Stimulated activated CD4-positive, alpha-beta T cell treated with anti-CD3 and anti-CD28 coated beads, Interleukin-12 subunit alpha, Interleukin-12 subunit beta, amount 100 ng/mL, for 48 hours (primary cell): ENCODE measurements around the gene NNAT.
"Not testable (repeated sequence)": the region's sequence is repeated elsewhere in the genome, so short reads cannot be mapped to it uniquely, and the experiment has no call there.

Source experiments
- DNase-seq, 3 donors: peaks; one replicate each; pipeline ENCODE4 v3.0.0-alpha.2; 2020; ENCODE audit warnings: low read depth in 2 of 3, low spot score in 1 of 3

NNAT gene

GRCh38 chr20:37540001-37540400, 19.0 kb downstream of the NNAT start:
- DNase-seq = no peak

GRCh38 chr20:37540838-37541237, 19.8 kb downstream of the NNAT start:
- DNase-seq = not testable (repeated sequence)

DNA sequence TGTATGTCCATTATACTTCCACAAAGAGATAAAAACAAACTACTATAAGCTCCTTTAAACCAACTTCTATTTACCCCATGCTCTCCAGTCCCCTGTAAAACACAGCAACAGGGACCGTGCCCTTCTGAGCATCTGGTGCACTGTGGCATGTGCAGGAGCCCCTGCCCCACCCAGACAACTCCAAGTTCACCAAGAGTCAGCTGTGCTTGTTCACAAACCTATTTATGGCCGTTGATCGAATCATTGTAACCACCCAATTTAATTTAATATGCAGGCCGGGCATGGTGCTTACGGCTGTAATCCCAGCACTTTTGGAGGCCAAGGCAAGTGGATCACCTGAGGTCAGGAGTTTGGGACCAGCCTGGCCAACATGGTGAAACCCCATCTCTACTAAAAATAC, 20.3 kb downstream of the NNAT start:
- no peak for DNase-seq

DNA sequence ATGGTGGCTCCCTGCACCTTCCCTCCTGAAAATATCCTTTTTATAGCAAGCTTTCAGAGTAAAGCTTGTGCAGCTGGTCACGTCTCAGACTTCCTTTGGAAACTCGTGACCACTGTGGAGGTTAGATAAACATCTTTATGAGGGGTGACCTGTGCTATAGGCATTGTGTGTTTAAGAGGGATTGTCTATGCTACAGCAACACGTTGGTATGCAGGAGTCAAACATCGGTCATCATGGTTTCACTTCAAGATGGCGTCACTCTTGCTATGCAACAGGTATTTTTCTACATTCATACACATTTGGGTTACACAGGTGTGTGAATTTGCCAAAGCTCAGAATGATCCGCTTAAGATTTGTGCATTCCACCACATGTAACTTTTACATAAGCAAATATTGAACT, 21.2 kb downstream of the NNAT start:
- no peak for DNase-seq

DNA sequence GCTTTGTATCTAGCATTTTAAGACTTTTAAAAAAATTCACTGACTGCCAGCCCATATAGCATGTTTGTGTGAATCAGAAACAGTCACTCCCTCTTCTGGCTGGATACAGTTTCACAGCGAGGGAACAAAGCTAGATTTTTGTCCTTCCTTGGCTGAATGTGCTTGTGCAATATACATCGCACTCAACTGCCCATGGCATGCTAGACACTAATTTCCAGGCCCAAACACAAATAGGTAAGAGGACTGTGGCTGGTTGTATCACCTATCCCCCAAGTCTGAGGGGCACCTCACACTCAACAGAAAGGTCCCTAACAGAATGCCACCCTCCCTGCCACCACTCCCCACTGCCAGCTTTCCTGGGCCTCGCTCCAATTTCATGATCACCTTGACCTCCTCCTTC, 22.8 kb downstream of the NNAT start:
- DNase-seq = no peak

GRCh38 chr20:37544386-37544785, 23.3 kb downstream of the NNAT start:
- no peak for DNase-seq

GRCh38 chr20:37545516-37545915, 24.5 kb downstream of the NNAT start:
- no peak for DNase-seq

GRCh38 chr20:37547912-37548311, 26.9 kb downstream of the NNAT start:
- DNase-seq = no peak

DNA sequence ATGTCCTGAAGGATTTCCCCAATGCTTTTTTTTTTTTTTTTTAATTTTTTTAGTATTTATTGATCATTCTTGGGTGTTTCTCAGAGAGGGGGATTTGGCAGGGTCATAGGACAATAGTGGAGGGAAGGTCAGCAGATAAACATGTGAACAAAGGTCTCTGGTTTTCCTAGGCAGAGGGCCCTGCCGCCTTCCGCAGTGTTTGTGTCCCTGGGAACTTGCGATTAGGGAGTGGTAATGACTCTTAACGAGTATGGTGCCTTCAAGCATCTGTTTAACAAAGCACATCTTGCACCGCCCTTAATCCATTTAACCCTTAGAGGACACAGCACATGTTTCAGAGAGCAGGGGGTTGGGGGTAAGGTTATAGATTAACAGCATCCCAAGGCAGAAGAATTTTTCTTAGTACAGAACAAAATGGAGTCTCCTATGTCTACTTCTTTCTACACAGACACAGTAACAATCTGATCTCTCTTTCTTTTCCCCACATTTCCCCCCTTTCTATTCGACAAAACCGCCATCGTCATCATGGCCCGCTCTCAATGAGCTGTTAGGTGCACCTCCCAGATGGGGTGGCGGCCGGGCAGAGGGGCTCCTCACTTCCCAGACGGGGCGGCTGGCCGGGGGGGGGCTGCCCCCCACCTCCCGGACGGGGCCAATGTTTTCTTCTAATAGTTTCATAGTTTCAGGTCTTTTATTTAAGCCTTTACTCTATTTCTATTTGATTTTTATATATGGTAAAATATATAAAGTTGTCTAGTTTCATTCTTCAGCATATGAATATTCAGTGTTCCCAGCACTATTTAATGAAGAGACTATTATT, 29.3 kb downstream of the NNAT start:
- not testable (repeated sequence) for DNase-seq

DNA sequence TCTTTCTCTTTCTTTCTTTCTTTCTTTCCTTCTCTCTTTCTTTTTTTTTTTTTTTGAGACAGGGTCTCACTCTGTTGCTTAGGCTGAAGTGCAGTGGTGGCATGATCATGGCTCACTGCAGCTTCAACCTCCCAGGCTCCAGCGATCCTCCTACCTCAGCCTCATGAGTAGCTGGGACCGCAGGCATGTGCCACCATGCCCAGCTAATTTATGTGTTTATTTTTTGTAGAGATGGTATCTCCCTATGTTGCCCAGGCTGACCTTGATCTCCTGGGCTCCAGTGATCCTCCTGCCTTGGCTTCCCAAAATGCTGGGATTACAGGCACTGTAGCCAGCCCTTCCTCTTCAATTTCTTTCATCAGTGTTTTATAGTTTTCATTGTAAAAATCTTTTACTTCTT, 30.6 kb downstream of the NNAT start:
- DNase-seq = not testable (repeated sequence)

DNA sequence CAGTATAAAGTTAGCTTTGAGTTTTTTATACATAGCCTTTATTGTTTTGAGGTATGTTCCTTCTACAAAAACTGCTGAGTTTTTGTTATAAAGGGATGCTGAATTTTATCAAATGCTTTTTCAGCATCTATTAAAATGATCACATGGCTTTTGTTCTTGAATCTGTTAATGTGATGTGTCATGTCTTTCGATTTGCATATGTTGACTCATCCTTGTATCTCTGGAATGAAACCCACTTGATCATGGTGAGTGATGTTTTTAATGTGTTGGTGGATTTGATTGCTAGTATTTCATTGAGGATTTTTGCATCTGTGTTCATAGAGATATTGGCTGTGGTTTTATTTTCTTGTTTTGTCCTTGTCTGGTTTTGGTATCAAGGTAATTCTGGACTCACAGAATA, 31.4 kb downstream of the NNAT start:
- no peak for DNase-seq

- DNase-seq = not testable (repeated sequence)
Observed at GRCh38 chr20:37554721-37555298, 33.8 kb downstream of the NNAT start.

- no peak for DNase-seq
Observed at GRCh38 chr20:37556538-37556937, 35.5 kb downstream of the NNAT start.

DNA sequence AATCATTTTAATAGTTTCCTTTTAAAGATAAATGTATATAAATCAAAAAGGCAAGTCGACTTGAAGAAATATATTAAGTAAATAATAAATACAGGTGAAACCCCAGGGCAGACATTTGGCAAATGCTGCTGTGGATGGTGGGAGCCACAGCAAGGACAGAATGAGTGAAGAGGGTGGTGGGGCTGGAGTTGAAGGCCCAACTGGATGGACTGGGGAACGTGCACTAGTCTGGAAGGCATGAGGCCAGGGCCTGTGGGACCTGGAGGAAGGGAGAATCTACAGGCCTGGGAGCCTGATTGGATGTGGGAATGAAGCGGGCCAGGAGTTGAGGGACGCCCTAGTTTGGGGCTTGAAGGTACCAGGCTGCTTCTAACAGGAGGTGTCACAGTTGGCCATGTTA, 37.3 kb downstream of the NNAT start:
- no peak for DNase-seq

DNA sequence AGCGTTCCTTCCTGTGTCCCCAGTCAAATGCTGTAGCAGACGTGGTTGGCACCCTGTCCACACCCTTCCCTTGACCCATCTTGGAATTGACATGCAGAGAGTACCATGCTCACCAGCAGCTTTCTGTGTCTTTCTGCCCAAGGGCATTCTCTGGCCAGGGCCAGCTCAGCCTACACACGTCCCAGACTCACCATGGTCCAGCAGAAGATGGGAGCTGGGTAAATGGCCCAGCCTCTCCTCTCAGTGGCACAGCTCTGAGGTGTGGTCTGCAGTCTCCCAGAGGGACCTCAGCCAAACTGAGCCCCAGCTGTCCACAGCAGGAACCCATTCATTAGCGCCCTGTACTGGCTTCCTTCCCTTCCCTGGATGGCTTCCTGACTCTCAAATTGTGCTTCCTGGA, 37.7 kb downstream of the NNAT start:
- no peak for DNase-seq

- DNase-seq = no peak
Observed at GRCh38 chr20:37559312-37560027, 38.4 kb downstream of the NNAT start.

DNA sequence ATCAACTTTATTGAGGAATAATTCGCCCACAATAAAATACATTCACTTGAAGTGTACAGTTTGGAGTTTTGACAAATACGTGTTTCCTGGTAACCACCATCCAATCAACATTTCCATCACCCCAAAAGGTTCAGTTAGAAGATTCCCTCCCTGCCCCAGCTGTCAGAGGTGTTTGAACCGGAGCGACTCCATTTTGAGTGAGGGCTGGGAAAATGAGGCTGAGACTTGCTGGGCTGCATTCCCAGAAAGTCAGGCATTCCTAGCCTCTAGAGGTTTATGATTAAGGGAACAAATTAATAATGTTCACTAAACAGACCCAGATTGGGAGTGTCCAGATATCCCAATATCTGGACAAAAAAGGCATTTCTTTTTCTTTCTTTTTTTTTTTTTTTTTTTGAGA, 39.6 kb downstream of the NNAT start:
- DNase-seq = no peak

DNA sequence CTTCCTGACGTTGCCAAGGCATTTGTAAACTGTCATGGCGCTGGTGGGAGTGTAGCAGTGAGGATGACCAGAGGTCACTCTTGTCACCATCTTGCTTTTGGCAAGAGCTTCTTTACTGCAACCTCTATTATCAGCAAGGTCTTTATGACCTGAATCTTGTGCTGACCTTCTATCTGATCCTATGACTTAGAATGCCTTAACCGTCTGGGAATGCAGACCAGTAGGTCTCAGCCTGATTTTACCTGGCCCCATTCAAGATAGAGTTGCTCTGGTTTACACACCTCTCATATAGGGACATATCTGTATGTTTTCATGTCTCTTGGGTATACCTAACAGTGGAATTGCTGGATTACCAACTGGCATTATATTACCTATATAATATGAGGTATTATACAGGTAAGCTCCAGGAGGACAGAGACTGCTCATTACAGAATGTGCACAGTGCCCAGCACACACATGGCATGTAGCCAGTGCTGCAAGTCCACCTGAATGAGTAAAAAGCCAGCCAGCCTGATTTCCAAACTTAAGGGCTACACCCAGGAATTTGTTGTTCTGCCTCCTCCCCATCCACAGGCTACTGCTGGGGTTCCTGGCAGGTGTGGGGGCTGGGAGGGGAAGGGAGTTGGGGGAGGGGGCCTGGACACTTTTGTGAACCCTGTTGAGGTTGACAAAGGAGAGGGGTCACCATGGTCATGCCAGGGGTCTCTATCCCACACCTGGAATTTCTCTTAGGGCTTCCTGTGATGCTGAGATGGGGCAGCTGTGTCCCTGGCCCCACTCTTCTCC, 41.8 kb downstream of the NNAT start:
- DNase-seq = no peak

DNA sequence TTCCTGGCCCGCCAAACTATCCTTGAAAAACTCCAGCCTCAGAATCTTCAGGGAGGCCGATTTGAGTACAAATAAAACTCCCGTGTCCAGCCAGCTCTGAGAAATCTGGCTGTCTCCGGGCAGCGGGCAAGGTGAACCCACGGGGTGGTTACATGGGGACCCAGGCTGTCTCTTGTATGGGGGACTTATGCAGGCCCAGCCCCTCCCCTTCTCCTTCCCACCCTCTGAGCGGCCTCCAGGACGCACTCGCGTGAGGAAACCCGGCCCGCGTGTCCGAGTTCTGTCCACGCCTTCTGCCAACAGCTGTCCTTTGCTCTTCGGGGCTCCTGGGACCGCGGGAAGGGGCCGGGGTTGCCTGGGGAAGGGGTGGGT, 43.0 kb downstream of the NNAT start:
- DNase-seq = no peak

DNA sequence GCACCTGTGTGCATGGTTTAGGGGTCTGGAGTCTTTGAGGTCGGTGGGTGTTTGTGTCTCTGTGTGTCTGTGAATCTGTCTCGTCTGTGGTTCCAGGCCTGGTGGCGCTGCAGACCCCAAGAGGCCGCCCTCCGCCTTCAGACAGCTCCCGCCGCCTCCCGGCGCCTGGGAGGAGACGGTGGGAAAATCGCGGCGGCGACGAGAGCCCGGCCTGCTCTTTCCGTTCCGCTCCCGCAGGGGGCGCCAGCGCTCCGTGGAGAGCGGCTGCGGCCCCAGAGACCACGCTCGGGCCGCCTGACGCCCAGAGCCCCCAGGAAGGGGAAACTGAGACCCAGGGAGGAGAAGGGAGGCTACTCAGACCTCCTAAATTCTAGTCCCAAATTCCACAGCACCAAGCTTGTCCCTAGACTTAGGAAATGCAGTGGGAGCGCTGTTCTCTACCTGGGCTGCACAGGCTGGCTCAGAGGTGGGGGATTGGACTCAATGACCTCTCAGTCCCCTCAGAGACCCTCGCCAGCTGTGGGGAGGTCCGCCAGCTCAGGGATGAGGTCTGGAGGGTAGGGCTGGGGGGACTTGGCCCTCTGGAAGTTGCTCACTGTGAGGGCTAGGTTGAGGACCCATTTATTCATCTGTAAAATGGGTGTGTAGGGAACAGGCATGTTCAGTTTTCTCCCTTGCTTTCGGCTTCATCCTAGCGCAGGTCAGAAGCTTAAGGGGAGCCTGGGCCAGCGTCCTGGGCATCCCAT, 43.5 kb downstream of the NNAT start:
- DNase-seq = peak; percentile 19 to 49 (median 30)
